HepG2 (cell line): ENCODE measurements around the gene TP53BP2. TPM values are rescaled to one million over a fixed set of nuclear protein-coding genes. Genes with fewer than 3 reads are reported as not detected.

Experiments
- ATAC-seq: fragments of 200-7000 bp; cut with Tn5 transposase; 3 replicates; pipeline ENCODE4 v1.9.1; 2020; ENCODE audit warnings: mild to moderate bottlenecking, moderate library complexity
- BruUV-seq: library from RNA; stranded (reverse); fragments of 400-500 nt; replicated peaks from 2 replicates; lab custom pipeline; 2021; lab: Mats Ljungman, UMichigan
- CTCF ChIA-PET: fragments of 300-600 bp; formaldehyde crosslinking; extraction: SDS; loops from one replicate; lab custom pipeline; 2021; ENCODE audit warnings: low total read pairs, inconsistent platforms, low intra/inter-chr PET ratio; lab: Yijun Ruan, JAX
- POLR2A ChIA-PET: fragments of 350-600 bp; sonication (Branson Sonifier 250); formaldehyde crosslinking; loops from one replicate; lab custom pipeline; 2020; ENCODE audit warnings: antibody characterized with exemption, inconsistent platforms; lab: Yijun Ruan, JAX
- DNase-seq: peaks from one replicate; pipeline ENCODE4 v3.0.0-alpha.2; 2015; ENCODE audit warnings: low spot score
- FAIRE-seq: peaks from 3 replicates; lab custom pipeline; 2011; peaks lifted over from hg19 to GRCh38; lab: Jason Lieb, UNC
- H2AFZ ChIP-seq: one replicate; pipeline ENCODE4 v1.6.1; 2011; ENCODE audit warnings: low read length, inconsistent platforms
- H3K27ac ChIP-seq: fragments of 300-600 bp; 3 replicates; pipeline ENCODE4 v1.8.0; 2011; ENCODE audit warnings: mixed run types, mild to moderate bottlenecking, mixed read lengths, low read length, inconsistent platforms; ENCODE audit not compliant: insufficient read depth; ENCODE audit errors: extremely low read length
- H3K27me3 ChIP-seq, 2 experiments: fragments of 200-600 bp in 1 of 2; 2 replicates in 1 of 2; 3 replicates in 1 of 2; pipeline versions ENCODE4 v1.6.0 to v1.8.0; 2011; ENCODE audit warnings: low read length in 2 of 2, mild to moderate bottlenecking in 2 of 2, moderate library complexity in 2 of 2, inconsistent platforms in 1 of 2; ENCODE audit not compliant: insufficient read depth in 2 of 2, control insufficient read depth in 1 of 2
- H3K36me3 ChIP-seq, 2 experiments: fragments of 200-600 bp in 1 of 2; replicated peaks in 1 of 2; 2 replicates in 1 of 2; 3 replicates in 1 of 2; pipeline versions ENCODE4 v1.5.1 to v1.8.0; 2011; ENCODE audit warnings: low read length in 2 of 2, inconsistent platforms in 1 of 2; ENCODE audit not compliant: insufficient read depth in 2 of 2, control insufficient read depth in 1 of 2
- H3K4me1 ChIP-seq: 2 replicates; pipeline ENCODE4 v1.5.1; 2012; ENCODE audit warnings: low read length, inconsistent platforms; ENCODE audit not compliant: insufficient read depth
- H3K4me2 ChIP-seq: 2 replicates; pipeline ENCODE4 v1.6.0; 2011; ENCODE audit warnings: low read depth, low read length, inconsistent platforms
- H3K4me3 ChIP-seq, 3 experiments: fragments of 200-600 bp in 1 of 3; sonication (generic), shearing (Covaris generic) in 1 of 3; replicated peaks in 1 of 3; 2 replicates each; pipeline ENCODE4 v1.5.1; 2011 to 2016; ENCODE audit warnings: low read length in 3 of 3, inconsistent platforms in 2 of 3, low read depth in 2 of 3, mild to moderate bottlenecking in 2 of 3, control low read depth in 1 of 3, mixed read lengths in 1 of 3; ENCODE audit not compliant: insufficient read depth in 1 of 3
- H3K79me2 ChIP-seq: one replicate; pipeline ENCODE4 v1.6.1; 2011; ENCODE audit warnings: low read length, inconsistent platforms; ENCODE audit not compliant: insufficient read depth
- H3K9ac ChIP-seq: 2 replicates; pipeline ENCODE4 v1.6.0; 2011; ENCODE audit warnings: mild to moderate bottlenecking, low read depth, low read length, inconsistent platforms; ENCODE audit not compliant: insufficient read depth
- H3K9me3 ChIP-seq: 2 replicates; pipeline ENCODE4 v1.5.1; 2012; ENCODE audit warnings: mild to moderate bottlenecking, low read length
- H4K20me1 ChIP-seq: 2 replicates; pipeline ENCODE4 v1.6.0; 2011; ENCODE audit warnings: inconsistent platforms, mild to moderate bottlenecking, low read length, moderate library complexity; ENCODE audit not compliant: insufficient read depth
- CBX2 ChIP-seq, 2 experiments: fragments of 200-600 bp in 1 of 2; sonication (generic); formaldehyde crosslinking in 1 of 2; IDR thresholded peaks; 2 replicates each; pipeline versions ENCODE4 v1.7.0 to v1.8.1; 2018 to 2022; ENCODE audit warnings: low read depth in 2 of 2, low read length in 1 of 2, mild to moderate bottlenecking in 1 of 2, missing genetic modification reagents in 1 of 2
- CEBPB ChIP-seq: IDR thresholded peaks from 2 replicates; pipeline ENCODE4 v1.6.1; 2011; ENCODE audit warnings: low read depth, low read length, improper control_type of control experiment, borderline replicate concordance
- EHMT2 ChIP-seq: fragments of 200-600 bp; sonication (generic); IDR thresholded peaks from 2 replicates; pipeline ENCODE4 v1.7.0; 2017; ENCODE audit warnings: antibody characterized with exemption, low read depth, low read length, borderline replicate concordance
- FOXK1 ChIP-seq: sonication (generic); formaldehyde crosslinking; IDR thresholded peaks from 2 replicates; pipeline ENCODE4 v1.4.0; 2020; ENCODE audit warnings: low read depth, missing genetic modification reagents, borderline replicate concordance
- FOXO1 ChIP-seq: sonication (generic); formaldehyde crosslinking; IDR thresholded peaks from 2 replicates; pipeline ENCODE4 v1.4.0; 2020; ENCODE audit warnings: missing genetic modification reagents
- HNRNPUL1 ChIP-seq: fragments of 200-400 bp; formaldehyde crosslinking; IDR thresholded peaks from 2 replicates; pipeline ENCODE4 v1.6.1; 2017; ENCODE audit warnings: low read depth, mild to moderate bottlenecking, low read length, moderate library complexity
- HOXA3 ChIP-seq: sonication (generic); formaldehyde crosslinking; IDR thresholded peaks from 2 replicates; pipeline ENCODE4 v1.5.0; 2020; ENCODE audit warnings: missing genetic modification reagents
- NONO ChIP-seq, 2 experiments: fragments of 450-650 bp in 1 of 2; sonication (generic) in 1 of 2; formaldehyde crosslinking in 1 of 2; IDR thresholded peaks in 1 of 2; conservative IDR thresholded peaks in 1 of 2; 2 replicates each; pipeline versions ENCODE4 v1.6.1 to v1.8.0; 2017 to 2022; ENCODE audit warnings: mild to moderate bottlenecking in 1 of 2, missing genetic modification reagents in 1 of 2, moderate library complexity in 1 of 2
- SP4 ChIP-seq: sonication (generic); formaldehyde crosslinking; IDR thresholded peaks from 2 replicates; pipeline ENCODE4 v1.8.1; 2023; ENCODE audit warnings: mild to moderate bottlenecking, missing genetic modification reagents
- SRY ChIP-seq: sonication (generic); formaldehyde crosslinking; IDR thresholded peaks from 2 replicates; pipeline ENCODE4 v1.8.0; 2022; ENCODE audit warnings: mild to moderate bottlenecking, missing genetic modification reagents
- TRIM22 ChIP-seq: fragments of 450-650 bp; IDR thresholded peaks from 2 replicates; pipeline ENCODE4 v1.6.1; 2017
- ZNF225 ChIP-seq: sonication (generic); formaldehyde crosslinking; IDR thresholded peaks from 2 replicates; pipeline ENCODE4 v1.4.0; 2020; ENCODE audit warnings: mild to moderate bottlenecking, missing genetic modification reagents
- ZNF670 ChIP-seq: sonication (generic); formaldehyde crosslinking; IDR thresholded peaks from 2 replicates; pipeline ENCODE4 v1.8.0; 2022; ENCODE audit warnings: mild to moderate bottlenecking, missing genetic modification reagents, borderline replicate concordance
- ZNF891 ChIP-seq: sonication (generic); formaldehyde crosslinking; IDR thresholded peaks from 2 replicates; pipeline ENCODE4 v1.5.0; 2020; ENCODE audit warnings: mild to moderate bottlenecking, missing genetic modification reagents
- ZSCAN12 ChIP-seq: sonication (generic); formaldehyde crosslinking; IDR thresholded peaks from 2 replicates; pipeline ENCODE4 v1.9.0; 2021; ENCODE audit warnings: mild to moderate bottlenecking, missing genetic modification reagents
- WGBS: methylation state at CpG from one replicate; pipeline ENCODE4 v1.1.6; 2017; ENCODE audit warnings: low lambda C conversion rate; 5-methylcytosine and 5-hydroxymethylcytosine counted together
- in situ Hi-C: cut with HindIII; loops from 2 replicates; pipeline ENCODE4 v1.10.0; 2017; ENCODE audit warnings: low pct_unique_long_range_greater_than_20kb; ENCODE audit not compliant: extremely low pct_ligation_motif_present
- intact Hi-C: fragments of 100-400 bp; cut with micrococcal nuclease; formaldehyde crosslinking; loops from one replicate; pipeline ENCODE4 v1.10.0; 2022; ENCODE audit not compliant: unreplicated experiment
- polyA plus RNA-seq, 8 experiments: library from polyadenylated mRNA; depleted of rRNA in 3 of 8; stranded (reverse) in 7 of 8; unstranded in 1 of 8; fragments of >200 nt; fragmentation: Illumina TruSeq in 4 of 8; extraction: Trizol in 4 of 8; gene quantifications; 2 replicates each; pipeline versions ENCODE4 v1.2.1 to v1.2.3, GENCODE V29; 2011 to 2016; ENCODE audit warnings: low read depth in 4 of 8, missing spikeins in 1 of 8, mixed read lengths in 1 of 8; ENCODE audit not compliant: insufficient read depth in 1 of 8
- total RNA-seq, 5 experiments: library from RNA; depleted of rRNA; stranded (reverse); fragments of >200 nt; fragmentation: Illumina TruSeq; extraction: Trizol; gene quantifications; 2 replicates each; pipeline ENCODE4 v1.2.3, GENCODE V29; 2016; ENCODE audit warnings: low read depth in 1 of 5
- TF ChIP-seq, protein P1 (sequence below): sonication (generic); formaldehyde crosslinking; IDR thresholded peaks from 2 replicates; pipeline ENCODE4 v1.4.0; 2020; ENCODE audit warnings: missing genetic modification reagents

TP53BP2 gene
- total and polyA plus RNA-seq, 2 of the 13 experiments (the other 11 are each of a cell fraction or from before 2014, with no cell fraction given), result 10.0 to 14.0 TPM

DNA sequence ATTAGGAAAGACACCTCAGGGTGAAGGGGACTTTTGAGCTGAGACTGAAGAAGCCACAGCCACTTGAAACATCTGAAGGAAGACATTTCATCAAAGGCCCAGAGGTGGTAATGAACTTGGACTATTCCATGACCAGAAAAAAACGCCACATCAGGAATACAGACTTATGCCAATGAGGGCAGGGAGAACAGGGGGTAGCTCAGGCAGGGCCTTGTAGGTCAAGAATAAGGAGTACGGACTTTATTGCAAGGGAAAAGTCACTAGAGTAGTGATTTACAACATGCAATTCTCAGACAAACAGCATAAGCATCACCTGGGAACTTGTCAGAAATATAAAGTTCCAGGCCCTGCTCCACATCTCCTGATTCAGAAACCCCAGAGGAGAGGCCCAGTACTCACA lies 11.8 kb downstream of the TP53BP2 start (continued):
- TF ChIP-seq, protein P1, sequence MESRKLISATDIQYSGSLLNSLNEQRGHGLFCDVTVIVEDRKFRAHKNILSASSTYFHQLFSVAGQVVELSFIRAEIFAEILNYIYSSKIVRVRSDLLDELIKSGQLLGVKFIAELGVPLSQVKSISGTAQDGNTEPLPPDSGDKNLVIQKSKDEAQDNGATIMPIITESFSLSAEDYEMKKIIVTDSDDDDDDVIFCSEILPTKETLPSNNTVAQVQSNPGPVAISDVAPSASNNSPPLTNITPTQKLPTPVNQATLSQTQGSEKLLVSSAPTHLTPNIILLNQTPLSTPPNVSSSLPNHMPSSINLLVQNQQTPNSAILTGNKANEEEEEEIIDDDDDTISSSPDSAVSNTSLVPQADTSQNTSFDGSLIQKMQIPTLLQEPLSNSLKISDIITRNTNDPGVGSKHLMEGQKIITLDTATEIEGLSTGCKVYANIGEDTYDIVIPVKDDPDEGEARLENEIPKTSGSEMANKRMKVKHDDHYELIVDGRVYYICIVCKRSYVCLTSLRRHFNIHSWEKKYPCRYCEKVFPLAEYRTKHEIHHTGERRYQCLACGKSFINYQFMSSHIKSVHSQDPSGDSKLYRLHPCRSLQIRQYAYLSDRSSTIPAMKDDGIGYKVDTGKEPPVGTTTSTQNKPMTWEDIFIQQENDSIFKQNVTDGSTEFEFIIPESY (CRISPR knock-in tag), result no peak
- no peak for TF ChIP-seq HOXA3 (CRISPR knock-in tag)

DNA sequence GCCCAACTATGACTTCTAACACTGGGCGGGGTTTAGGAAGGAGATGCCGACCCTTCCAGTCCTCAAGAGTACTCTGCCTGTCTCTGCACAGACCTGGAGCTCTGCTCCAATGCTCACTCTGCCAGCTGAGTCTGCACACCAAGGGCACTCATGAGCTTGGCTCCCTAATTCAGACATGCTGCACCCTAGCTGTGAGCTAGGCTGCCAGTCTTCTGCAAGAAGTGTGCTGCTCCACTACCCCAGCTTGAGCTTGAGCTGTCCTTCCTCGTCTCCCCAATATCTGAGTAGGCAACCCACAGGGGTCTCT lies 13.2 kb downstream of the TP53BP2 start:
- Histone ChIP-seq H3K36me3 (peaks cover 0 to 3% of the 10 kb centered on the region in 2 experiments; a peak in 1 of 5 replicates), H3K4me1 (peaks cover 24% of the 10 kb centered on the region), H3K27me3 (no peaks in the 10 kb centered on the region), H3K4me3 (no peak overlapping the region), H3K4me2 (no peak overlapping the region), H3K9me3 (no peaks in the 10 kb centered on the region), H4K20me1 (peaks cover 11% of the 10 kb centered on the region), H2AFZ (no peak overlapping the region), H3K79me2 (peaks cover 59% of the 10 kb centered on the region), H3K9ac (no peak overlapping the region), H3K27ac (no peak overlapping the region)
- WGBS, result 83% methylated on average over 2 of the region's 3 CpGs
- in situ Hi-C loops (no loop called here), intact Hi-C loops (no loop called here)
- no peak for FAIRE-seq
- POLR2A ChIA-PET, result interaction anchor here (0.9 kb wide), 1 partner anchor 13 kb away, joined by 3 read pairs; the partner anchor contains the start of gene TP53BP2
- peak; percentile 35; the same call in 1 of the 3 replicates for ATAC-seq
- no TSS peak for BruUV-seq
- CTCF ChIA-PET, result no interaction called here
- no peak for DNase-seq
- TF ChIP-seq ZSCAN12 (no peak), TRIM22 (no peak), FOXO1 (CRISPR knock-in tag) (no peak), NONO (IDR thresholded peaks at IDR 0.05) (no peak), NONO (CRISPR knock-in tag; conservative IDR thresholded peaks at IDR 0.05) (no peak), CBX2 (IDR thresholded peaks at IDR 0.05; ENCODE audit: low read depth, low read length) (no peak), CBX2 (CRISPR knock-in tag; IDR thresholded peaks at IDR 0.05; ENCODE audit: low read depth) (no peak), EHMT2 (no peak), ZNF225 (CRISPR knock-in tag) (no peak), CEBPB (no peak), ZNF670 (CRISPR knock-in tag) (no peak), FOXK1 (CRISPR knock-in tag) (no peak), HNRNPUL1 (no peak), SRY (CRISPR knock-in tag) (no peak), ZNF891 (no peak), SP4 (CRISPR knock-in tag) (no peak)
